ENCODE data around the gene ZBTB14.

ZBTB14 gene, protein sequence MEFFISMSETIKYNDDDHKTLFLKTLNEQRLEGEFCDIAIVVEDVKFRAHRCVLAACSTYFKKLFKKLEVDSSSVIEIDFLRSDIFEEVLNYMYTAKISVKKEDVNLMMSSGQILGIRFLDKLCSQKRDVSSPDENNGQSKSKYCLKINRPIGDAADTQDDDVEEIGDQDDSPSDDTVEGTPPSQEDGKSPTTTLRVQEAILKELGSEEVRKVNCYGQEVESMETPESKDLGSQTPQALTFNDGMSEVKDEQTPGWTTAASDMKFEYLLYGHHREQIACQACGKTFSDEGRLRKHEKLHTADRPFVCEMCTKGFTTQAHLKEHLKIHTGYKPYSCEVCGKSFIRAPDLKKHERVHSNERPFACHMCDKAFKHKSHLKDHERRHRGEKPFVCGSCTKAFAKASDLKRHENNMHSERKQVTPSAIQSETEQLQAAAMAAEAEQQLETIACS

DNA sequence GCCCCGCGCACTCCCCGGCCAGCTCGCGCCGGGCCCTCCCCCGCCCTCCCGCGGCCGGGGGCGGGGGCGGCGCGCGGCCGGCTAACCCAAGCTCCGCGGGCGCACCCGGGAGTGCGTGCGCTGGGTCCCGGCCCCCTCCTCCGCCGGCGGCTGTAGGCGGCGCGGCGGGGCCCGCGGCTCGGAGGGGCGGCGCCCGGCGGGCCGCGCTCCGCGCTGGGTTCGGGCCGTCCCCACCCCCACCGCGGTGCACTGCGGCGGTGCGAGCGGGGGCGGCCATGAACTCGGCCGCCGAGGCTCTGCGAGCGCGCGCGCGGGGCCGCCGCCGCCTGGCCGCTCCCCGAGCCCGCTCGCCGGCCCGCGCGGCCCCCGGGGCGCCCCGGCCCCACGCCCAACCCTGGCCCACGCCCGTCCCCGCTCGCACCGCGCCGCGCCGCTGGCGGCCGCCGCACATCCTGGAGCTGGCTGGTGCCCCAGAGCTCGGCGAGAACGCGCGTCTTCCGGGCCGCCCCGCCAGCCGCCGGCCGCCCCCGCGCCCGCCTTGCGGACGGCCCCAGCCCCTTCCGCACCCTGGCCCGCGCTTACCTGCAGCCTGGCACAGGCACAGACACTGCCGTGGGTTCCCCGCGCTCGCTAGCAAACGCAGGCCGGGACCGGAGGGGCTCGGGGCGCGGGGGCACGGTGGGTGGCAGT is at the start of gene ZBTB14:
Gene ZBTB14 (minus strand): TSS at position 496 of the 690 bp plus-strand sequence. CDS start 2,480 bp downstream, outside the sequence.
- peak; percentile 65 to 74 (median 69) for DNase-seq

GRCh38 chr18:5339202-5339834 is 43.8 kb upstream of the ZBTB14 start:
- no peak for DNase-seq

- DNase-seq = no peak
Measured at GRCh38 chr18:5334456-5335075, 39.0 kb upstream of the ZBTB14 start.

GRCh38 chr18:5318061-5318700 is 22.7 kb upstream of the ZBTB14 start:
- DNase-seq = no peak

DNA sequence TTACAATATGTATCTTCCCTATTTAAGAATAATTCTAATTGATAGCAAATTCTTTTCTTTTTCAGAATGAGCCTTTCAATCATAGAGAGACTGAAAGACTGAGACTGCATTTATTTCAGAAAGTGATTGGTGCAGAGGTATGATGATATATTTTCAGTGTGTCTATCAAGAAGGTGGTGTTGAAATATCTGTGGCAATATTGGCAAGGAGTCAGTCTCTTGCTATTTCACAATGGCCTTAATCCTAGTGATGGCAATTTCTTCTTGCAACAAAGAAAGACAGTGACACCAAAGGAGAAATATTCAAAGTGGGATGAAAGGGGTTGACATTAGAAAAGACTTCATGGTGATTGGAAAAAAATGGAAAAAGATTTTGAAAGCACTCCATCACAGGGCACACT is 21.7 kb upstream of the ZBTB14 start:
- no peak for DNase-seq

- DNase-seq = no peak
Measured at GRCh38 chr18:5315838-5316237, 20.3 kb upstream of the ZBTB14 start.

DNA sequence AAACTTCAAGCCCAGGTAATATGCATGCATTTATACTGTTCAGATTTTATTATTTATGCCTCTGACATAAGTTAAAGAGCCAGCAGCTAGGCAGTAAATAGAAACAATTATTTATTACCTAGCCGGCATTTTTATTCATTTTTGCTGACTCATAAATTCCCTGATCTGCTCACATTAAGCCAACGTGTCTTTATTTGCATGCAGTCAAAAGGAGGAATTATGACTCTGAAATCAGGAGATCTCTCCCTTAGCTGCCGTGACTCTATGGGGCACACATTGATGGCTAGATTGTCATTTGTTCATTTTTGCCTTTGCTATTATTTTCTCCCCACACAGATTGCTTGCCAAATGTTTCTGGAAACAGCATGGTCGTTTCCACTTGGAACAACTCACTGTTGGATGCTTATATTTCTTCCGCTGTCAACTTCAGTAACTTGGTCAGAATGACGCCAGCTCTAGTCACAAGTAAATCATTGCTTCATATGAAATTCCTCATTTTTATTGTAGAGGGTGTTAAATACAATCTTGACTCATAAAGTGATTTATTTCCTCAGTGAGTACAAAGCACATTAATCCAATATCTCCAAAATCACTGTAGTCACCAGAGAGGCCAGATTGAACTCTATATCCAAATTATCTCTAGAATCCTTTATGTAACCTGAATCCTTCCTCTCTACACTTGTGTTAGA is 15.9 kb upstream of the ZBTB14 start:
- DNase-seq = no peak

DNA sequence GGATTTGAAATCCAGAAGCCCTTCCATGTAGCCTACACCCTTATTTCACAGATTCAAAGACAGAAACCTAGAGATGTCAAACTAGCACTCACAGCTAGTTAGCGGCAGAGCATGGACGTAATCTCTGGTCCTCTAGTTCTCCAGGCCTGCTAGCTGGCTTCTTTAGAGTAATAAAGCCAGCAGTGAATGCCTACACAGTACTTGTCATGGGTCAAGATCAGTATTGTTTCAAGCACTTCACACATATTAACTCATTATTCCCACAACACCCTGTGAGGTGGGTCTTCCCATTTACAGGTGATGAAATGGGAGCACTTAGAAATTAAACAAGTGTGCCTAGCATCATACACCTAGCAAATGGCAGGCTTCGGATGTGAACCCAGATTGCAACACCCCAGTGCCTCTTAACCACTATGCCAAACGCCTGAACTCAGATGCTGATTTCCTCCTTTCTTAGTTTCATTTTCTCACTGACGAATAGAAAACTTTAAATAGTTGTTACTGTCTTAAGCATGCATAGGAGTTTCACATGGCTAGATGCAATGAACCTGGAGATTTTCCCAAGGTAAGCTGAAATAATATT is 14.5 kb upstream of the ZBTB14 start:
- DNase-seq = peak in 1 of 4 experiments; percentile 16

GRCh38 chr18:5305835-5306234 is 10.3 kb upstream of the ZBTB14 start:
- no peak for DNase-seq

DNA sequence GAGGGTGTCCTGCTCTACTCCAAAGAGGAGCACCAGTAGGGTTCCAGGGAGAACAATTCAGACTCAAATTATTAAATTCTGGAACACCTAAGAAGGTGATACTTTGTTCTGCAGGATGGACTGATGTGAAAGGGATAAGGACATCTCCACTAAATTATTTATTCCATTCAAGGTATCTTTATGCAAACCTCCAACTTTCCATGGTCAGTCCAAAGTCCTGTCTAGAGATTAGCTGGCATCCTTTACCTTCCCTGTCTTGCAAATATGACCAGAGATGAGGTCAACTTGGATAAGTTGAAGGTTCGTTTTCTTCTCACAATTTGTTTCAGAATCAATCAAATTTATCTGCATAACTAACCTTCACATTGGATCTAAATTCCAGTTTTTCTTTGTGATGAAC is 8.7 kb upstream of the ZBTB14 start:
- no peak for DNase-seq

DNA sequence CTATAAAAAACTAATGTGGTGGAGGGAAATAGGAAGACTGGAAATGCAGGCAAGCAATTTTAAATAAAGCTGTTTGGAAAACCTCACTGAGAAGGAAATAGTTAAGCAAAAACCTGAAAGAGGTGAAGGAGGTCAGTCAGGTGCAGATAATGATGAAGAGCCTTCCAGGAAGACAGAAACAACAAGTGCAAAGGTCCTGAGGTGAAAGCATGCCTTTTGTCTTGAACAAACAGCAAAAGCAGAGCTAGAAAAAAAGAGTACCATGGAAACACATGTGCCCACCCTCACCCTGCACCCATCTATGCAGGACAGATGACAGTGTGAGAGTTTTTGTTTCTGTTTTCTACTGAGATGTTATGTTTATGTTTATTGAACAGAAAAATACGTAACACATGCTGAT is 8.1 kb upstream of the ZBTB14 start:
- no peak for DNase-seq

DNA sequence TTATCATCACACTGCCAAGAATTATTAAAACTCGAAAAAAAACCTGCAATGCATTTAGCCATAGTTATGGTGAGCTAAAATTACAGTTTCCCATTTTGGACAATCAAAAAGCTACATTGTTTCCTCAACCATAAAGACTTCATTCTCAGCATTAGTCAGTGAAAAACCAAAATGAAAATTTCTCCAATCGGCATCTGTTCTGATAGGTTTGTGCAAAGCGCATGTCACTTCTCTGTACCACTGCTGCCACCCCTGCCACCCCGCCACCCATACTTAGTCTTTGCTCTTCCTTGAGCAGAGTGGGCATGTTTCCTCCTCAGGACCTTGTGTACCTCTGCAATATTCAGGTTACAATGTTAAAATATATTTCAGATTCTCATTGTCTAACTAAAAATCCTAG is 7.1 kb upstream of the ZBTB14 start:
- no peak for DNase-seq

GRCh38 chr18:5300476-5301010 is 5.0 kb upstream of the ZBTB14 start:
- no peak for DNase-seq

GRCh38 chr18:5298156-5298852 is 2.8 kb upstream of the ZBTB14 start:
- no peak for DNase-seq

GRCh38 chr18:5297597-5297996 is 2.1 kb upstream of the ZBTB14 start:
- DNase-seq = no peak

DNA sequence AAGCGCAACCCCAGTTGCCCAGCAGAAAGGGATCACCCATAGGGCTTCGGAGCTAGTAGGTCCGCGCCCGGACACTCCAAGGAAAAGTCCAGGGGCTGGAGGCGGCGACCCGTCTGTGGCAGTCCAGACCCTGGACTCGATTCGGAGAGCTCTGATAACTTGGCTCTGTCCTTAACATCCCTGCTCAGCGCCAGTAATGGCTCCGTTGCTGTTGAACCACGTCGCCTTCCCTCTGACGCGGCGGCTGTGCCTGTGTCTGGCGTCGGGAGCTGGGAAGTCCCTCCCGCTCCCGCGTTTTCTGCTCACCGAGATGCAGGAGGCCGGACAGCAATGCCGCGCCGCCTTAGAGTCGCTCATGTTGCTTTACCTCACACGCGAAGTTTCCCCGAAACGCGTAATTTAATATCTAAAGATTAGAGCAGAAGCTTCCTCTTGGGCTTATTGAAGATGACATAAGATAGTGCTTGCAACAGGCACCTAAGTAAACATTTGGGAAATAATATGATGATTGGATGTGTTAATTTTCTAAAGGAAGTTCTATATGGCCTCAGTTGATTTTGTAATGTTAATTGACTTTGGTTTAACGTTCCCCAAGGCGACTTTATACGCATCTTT is 1.3 kb upstream of the ZBTB14 start:
- DNase-seq = peak in 3 of 4 experiments; percentile 30 to 44 (median 40)

DNA sequence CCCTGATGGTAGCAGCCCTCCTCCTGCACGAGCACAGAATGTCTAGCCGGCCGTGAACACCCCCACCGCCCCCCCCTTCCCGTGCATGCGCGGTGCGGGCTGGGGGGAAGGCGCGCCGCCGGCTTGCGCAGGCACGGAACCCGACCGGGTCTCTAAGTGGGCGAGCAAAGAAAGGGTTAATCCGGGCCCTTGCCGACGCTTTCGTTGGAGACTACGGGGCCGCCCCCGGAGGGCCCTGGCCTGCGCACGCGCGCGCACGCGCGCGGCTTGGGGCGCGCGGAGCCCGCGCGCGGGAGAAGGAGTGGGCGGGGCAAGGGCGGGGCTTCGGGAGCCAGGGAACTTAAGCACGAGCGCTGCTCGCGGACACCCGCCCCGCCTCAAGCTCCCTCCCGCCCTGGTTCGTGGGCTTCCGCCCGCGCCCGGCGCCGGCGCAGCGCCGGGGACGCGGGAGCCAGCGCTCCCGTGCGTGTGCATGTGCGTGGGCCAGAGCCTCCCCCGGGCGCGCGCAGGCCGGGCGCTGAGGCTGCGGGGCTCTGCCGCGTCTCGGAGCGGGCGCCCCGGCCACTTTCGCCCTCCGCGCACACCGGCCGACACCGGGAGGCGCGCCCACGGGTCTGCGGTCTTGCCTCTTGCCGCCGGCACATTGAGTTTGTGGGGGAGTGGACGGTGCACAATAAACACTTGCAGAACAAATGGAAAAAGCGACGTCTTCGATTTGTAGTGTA is 617 bp upstream of the ZBTB14 start:
- peak; percentile 87 to 95 (median 90) for DNase-seq

DNA sequence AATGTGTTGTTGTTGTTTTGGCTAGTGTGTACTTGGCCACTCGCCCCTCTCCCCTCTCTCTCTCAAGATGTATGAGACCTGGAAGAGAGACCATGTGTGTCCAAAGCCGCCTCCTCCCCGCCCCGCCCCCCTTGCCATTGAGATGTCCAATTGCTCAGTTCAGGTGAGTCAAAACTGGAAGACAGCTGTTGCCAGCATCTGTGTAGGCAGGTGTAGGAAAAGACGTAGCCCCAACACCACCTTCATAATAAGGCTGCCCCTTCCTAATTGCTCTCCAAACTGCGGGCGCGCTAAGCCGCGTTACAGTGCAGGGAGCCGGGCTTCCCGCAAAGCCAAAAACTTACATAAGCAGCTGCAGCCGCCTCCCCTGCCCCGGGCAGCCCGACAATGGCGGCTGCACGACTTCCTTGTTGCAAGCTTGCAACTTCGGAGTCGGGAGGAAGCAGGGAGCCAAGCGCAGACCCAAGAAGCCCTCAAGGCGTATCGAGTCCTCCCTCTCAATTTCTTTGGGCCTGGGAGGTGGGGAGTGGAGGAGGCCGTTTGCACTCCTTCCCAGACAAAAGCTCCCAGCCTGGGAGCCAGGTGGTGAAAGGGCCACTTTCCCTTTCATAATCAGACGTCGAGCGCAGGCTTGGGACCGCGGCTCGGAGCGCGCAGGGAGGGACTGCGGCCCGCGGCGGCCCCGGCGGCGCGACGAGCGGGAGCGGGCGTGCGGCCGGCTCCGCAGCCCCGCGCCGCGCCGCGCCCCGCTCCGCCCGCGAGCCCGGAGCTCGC is 882 bp downstream of the ZBTB14 start:
- peak; percentile 22 to 59 (median 36) for DNase-seq

GRCh38 chr18:5294113-5294456 is 1.4 kb downstream of the ZBTB14 start:
- DNase-seq = no peak
